HG03354 (cell line): ENCODE data around the gene TTLL9.
"Not testable (repeated sequence)": the region's sequence is repeated elsewhere in the genome, so short reads cannot be mapped to it uniquely, and the experiment has no call there.

Experiments
- ATAC-seq: cut with Tn5 transposase; IDR thresholded peaks from one replicate; pipeline ENCODE4 v1.9.1; 2021; ENCODE audit warnings: mild to moderate bottlenecking; ENCODE audit not compliant: unreplicated experiment, poor library complexity, severe bottlenecking

The TTLL9 gene

DNA sequence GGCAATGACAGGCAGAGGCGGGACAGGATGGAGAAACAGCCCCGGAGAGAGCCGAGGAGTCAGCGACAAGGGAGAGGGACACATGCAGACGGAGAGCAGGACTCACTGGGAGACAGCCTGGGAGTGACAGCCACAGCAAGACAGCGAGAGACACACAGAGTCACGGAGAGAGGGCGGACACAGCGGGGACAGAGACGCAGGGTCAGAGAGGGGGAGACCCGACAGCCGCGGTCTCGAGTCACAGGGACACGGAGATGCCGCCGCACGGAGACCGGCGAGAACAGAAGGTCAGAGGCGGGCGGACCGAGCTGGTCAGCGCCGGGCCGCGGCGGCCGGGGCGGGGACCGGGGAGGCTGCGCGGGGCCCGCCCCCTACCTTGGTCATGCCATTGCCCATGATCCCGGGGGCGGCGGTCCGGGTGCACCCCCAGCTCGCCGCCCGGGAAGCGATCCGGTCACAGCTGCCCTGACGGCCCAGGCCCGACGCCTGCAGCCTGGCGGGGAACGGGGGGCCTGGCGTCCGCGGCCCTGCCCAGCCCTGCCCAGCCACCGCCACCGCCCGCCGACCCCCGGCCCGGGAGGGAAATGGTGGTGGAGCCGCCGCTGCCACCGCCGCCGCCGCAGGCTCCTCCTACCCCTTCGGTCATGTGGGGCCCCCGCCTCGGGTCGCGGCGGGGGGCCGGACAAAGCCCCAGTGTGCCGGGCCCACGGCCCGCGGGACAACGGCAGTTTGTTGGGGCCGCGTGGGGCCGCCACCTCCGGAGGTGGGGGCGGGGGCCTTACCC lies at the start of gene TTLL9, which contains the start of gene DUSP15:
TTLL9 (plus strand) TSS at position 693 of the 784 bp plus-strand sequence. CDS start 493 bp downstream, outside the sequence.
DUSP15 (minus strand) TSS at position 586 of the 784 bp plus-strand sequence; CDS start at position 396, 190 bp downstream.
- ATAC-seq, result no peak

DNA sequence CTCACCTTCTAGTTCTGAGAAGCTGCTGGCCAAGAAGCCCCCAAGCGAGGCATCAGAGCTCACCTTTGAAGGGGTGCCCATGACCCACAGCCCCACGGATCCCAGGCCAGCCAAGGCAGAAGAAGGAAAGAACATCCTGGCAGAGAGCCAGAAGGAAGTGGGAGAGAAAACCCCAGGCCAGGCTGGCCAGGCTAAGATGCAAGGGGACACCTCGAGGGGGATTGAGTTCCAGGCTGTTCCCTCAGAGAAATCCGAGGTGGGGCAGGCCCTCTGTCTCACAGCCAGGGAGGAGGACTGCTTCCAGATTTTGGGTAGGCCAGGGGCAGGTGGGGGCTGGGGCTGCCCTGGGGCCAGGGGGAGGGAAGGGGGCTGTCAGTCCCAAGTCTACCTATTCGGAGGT lies 49.0 kb upstream of the TTLL9 start:
- ATAC-seq, result no peak

GRCh38 chr20:31822421-31823330 lies 47.8 kb upstream of the TTLL9 start:
- peak; percentile 74 for ATAC-seq

DNA sequence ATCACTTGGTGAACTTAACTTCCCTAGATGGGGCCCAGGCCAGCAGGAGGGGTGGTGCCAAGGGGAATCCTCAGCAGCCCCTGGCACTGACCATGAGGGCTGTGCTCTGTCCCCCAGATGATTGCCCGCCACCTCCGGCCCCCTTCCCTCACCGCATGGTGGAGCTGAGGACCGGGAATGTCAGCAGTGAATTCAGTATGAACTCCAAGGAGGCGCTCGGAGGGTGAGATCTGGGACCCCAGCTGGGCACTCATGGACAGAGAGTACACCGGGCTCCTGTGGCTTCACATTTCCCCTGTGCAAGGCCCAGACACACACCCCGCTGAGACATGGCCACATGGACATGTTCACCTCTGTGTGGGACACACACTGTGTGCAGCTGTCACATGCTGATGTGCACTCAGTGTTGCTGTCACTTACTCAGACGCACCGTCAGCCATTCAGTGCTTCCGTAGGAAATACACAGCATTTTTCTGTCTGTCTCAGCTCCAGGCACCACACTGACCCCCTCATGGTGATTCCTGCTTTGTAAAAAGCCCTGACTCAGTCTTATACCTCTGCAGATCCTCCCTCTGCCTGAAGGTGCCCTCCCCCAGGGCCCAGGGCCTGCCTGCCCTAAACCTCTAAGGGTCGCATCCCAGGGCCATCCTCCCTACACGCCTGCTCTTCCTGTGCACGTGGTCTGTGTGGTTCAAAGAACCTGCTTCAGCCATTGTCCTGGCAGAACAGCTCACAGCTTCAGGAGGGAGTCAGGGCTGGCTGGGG lies 46.9 kb upstream of the TTLL9 start:
- no peak for ATAC-seq

- no peak for ATAC-seq
These were observed 46.3 kb upstream of the TTLL9 start for GRCh38 chr20:31824125-31824485.

DNA sequence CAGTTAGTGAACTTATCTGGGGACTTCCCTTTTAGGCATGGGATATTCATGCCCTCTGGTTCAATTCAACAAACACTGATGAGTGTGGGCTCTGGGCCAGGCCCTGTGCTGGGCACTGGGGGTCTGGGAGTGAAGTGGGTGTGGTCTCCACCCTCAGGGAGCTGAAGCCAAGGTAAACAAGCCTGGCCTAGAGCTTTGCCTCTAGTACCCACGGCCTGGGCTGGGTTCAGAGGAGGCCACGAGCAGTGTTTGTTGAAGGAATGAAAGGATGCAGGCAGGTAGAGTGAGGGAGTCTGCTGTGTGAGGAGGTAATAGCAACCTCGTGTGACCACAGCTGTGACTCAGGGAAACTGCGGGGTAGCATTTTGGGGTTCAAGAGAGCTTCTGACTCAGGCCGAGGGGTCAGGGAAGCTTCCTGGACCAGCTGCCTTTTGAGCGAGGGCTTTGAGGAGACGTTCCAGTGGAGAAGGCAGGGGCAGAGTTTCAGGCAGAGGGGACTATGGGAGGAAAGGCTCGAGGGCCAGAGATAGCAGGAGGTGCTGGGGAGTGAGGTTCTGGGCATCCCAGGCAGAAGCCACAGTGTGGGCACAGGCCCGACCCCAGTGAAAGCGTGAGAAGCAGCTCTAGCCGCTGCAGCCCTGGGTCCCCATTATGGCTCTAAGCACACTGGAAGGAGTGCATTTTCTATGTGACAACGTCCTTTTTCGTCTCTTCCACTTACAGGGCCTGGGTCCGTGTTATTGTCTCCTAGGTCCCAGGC lies 45.7 kb upstream of the TTLL9 start:
- ATAC-seq, result no peak

DNA sequence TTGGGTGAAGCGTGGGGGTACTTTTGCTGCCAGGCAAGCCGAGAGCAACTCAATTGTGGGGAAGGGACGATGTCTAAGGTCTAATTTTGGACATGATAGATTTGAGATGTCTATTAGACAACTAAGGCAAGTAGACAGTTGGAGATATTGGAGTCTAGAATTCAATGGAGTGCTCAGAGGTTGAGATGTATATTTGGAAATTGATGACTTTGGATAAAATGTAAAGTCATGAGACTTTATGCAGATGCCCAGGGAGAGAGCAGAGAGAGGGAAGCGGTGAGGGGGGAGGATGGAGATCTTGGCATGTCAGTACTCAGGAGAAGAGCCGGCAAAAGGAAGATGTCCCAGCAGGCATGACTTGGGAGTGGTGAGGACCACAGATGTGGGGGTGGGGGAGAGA lies 44.4 kb upstream of the TTLL9 start:
- no peak for ATAC-seq

GRCh38 chr20:31827059-31827458 lies 43.4 kb upstream of the TTLL9 start:
- ATAC-seq, result no peak

DNA sequence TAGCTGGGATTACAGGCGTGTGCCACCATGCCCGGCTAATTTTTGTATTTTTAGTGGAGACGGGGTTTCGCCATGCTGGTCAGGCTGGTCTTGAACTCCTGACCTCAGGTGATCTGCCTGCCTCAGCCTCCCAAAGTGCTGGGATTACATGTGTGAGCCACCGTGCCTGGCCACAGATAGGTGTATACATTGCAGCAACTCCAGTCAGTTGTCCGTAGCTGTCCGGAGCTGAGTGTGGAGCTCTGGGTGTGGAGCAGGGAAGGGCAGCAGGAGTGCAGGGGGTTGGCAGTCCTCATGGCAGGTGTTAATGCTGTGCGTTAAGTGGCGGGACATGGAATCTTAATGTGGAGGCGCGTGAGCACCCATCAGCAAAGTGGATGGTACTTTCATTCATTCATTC lies 42.4 kb upstream of the TTLL9 start:
- ATAC-seq, result not testable (repeated sequence)

GRCh38 chr20:31829731-31830130 lies 40.7 kb upstream of the TTLL9 start:
- ATAC-seq, result no peak

GRCh38 chr20:31830406-31830981 lies 39.9 kb upstream of the TTLL9 start:
- ATAC-seq, result no peak

GRCh38 chr20:31831211-31831610 lies 39.2 kb upstream of the TTLL9 start:
- ATAC-seq, result no peak

DNA sequence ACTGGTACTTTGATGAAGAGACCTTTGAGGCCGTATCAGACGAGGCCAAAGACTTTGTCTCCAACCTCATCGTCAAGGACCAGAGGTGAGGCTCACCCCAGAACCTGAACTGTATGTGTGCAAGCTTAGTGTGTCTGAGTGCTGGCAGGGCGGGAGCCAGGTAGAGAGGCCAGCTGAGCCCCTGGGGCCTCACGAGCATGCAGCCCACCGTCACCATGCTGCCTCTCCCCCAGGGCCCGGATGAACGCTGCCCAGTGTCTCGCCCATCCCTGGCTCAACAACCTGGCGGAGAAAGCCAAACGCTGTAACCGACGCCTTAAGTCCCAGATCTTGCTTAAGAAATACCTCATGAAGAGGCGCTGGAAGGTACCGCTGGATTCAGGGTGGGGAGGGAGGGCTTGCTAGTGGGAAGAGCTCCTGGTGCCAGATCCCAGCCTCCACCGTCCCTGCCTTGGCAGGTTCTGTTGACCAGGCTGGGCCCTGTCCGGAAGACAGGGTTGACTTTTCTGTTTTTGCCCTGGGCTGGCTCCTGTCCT lies 38.6 kb upstream of the TTLL9 start:
- no peak for ATAC-seq

DNA sequence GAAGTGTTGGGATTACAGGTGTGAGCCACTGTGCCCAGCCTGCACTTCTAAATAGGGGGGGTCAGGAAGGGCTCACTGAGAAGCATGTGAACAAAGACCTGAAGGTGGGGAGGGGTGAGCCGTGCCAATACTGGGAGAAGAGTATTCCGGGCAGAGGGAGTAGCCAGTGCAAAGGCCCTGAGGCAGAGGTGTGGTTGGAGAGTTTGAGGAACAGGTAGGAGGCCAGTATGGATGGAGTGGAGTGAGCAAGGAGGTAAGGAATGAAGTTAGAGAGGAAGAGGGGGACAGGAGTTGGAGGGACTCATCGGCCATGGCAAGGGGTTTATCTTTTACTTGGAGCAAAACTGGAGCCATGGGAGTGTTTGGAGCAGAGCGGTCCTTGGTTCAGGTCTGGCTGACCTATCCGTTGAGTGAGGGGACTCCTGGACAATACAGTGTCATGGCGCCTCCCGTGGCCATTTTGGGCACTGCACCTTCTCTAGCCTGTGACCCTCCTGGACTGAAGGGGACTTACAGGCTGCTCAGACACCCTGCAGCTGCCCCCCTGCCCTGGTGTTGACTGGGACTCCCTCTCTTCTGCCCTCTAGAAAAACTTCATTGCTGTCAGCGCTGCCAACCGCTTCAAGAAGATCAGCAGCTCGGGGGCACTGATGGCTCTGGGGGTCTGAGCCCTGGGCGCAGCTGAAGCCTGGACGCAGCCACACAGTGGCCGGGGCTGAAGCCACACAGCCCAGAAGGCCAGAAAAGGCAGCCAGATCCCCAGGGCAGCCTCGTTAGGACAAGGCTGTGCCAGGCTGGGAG lies 37.1 kb upstream of the TTLL9 start:
- no peak for ATAC-seq

- ATAC-seq, result no peak
These were observed 36.4 kb upstream of the TTLL9 start for GRCh38 chr20:31833931-31834521.

DNA sequence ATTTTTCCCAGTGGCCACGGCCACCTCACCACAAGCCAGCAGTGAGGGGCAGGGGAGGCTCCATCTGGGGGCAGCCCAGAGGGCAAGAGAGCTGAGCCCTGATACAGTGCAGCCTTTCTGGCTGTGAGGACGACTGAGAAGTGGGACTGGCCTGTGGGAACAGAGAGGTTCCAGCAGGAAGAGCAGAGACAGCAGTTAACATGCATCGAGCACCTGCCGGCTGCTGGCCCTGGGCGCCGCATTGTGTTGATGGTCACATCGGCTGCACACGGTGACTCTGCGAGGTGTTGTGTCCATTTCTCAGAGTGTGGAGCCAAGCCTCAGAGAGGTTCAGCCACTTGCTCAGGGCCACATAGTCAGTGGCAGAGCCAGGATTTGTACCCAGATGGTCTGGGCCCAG lies 34.9 kb upstream of the TTLL9 start:
- ATAC-seq, result peak; percentile 10

GRCh38 chr20:31835977-31836852 lies 34.2 kb upstream of the TTLL9 start:
- ATAC-seq, result peak; percentile 89
